Measurements from ENCODE around the gene UBQLN2. TPM values are rescaled to one million over a fixed set of nuclear protein-coding genes. Genes with fewer than 3 reads are reported as not detected.
A peak's percentile ranks its signal among the peaks of the same experiment; 100 is the strongest.
"Not testable (repeated sequence)": the region's sequence is repeated elsewhere in the genome, so short reads cannot be mapped to it uniquely, and the experiment has no call there.

The UBQLN2 gene
- total RNA-seq, 2 experiments from 2014 or later: 29.4 to 30.2 TPM

DNA sequence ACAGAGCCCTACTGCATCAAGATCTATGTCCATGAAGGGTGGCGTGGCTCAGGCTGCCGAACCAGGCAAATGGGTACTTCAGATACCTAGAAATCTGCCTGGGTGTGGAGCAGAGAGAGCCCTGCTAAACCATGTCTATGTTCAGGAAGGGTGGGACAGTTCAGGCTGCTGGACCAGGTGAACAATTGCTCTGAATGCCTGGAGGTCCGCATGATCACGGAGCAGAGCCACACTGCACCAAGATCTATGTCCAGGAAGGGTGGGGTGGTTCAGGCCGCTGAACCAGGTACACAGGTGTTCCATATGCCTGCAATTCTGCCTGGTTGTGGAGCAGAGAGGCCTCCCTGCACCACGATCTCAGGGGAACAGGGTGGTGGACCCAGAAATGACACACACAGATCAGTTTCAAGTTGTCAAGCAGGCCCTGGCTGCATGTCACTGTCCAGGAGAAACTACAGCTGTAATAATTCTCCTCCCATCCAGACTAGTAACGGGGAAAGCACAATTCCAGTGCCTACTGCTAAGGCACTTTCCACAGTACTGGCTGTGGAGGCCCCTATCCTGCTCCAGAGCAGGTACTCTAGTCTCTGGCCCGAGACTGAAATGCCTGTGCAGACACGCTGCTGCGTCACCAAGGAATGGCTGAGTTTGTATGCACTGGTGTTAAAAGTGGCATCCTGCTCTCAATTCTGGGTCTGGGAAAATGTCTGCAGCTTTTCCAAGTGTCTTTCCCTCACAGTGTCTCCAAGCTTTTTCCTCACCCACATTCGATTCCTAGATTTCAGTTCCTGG lies 25.2 kb downstream of the UBQLN2 start:
- Mint-ChIP-seq H3K27ac (peak overlapping the region; percentile 34), H3K4me1 (peaks cover 4% of the 10 kb centered on the region), H3K9me3 (peaks cover 12% of the 10 kb centered on the region), H3K27me3 (no peaks in the 10 kb centered on the region), H3K4me3 (no peak overlapping the region), H3K36me3 (peaks cover 46% of the 10 kb centered on the region)
- DNase-seq: no peak

DNA sequence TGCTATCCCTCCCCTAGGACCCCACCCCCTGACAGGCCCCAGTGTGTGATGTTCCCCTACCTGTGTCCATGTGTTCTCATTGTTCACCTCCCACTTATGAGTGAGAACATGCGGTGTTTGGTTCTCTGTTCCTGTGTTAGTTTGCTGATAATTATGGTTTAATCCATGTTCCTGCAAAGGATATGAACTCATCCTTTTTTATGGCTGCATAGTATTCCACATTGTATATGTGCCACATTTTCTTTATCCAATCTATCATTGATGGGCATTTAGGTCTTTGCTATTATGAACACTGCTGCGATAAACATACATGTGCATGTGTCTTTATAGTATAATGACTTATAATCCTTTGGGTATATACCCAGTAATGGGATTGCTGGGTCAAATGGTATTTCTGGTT lies 28.4 kb downstream of the UBQLN2 start:
- not testable (repeated sequence) for DNase-seq, H3K4me1 Mint-ChIP-seq, H3K27ac Mint-ChIP-seq, H3K27me3 Mint-ChIP-seq, H3K4me3 Mint-ChIP-seq
- Mint-ChIP-seq H3K36me3 (peaks cover 48% of the 10 kb centered on the region), H3K9me3 (peaks cover 26% of the 10 kb centered on the region)

DNA sequence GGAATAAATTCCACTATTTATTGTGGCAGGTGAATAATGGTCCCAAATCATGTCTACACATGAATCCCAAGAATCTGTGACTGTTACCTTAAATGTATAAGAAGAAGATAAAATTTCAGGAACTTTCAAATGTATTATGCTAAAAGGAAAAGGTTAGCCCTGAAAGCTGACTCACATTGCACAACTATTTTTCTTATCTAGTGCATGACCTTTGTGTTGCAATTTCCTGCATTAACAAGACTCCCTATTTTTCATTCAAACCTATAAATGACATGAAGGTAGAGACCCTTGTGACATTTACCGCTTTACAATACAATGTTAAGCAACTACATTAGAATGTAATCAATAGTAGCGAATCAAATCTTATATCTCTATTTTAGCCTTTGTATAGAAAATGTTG lies 36.7 kb downstream of the UBQLN2 start:
- no peaks in the 10 kb centered on the region for H3K27me3 Mint-ChIP-seq
- peaks cover 43% of the 10 kb centered on the region for H3K36me3 Mint-ChIP-seq
- H3K9me3 Mint-ChIP-seq: peaks cover 16% of the 10 kb centered on the region
- no peak for DNase-seq
- no peak overlapping the region for H3K4me3 Mint-ChIP-seq
- no peak overlapping the region for H3K27ac Mint-ChIP-seq
- H3K4me1 Mint-ChIP-seq: peaks cover 2% of the 10 kb centered on the region

DNA sequence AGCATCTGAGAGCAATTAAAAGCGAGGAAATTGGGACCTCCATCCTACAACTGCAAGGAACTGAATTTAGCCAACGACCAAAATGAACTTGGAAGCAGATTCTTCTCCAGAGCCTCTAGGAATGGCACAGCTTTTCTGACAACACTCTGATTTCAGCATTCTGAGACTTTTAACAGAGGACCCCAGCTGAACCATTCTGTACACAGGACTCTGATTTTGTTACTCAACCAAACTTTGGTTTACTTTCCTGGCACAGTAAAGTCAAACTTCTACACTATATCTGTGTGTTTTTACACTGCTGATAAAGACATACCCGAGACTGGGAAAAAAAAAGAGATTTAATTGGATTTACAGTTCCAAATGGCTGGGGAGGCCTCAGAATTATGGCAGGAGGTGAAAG lies 37.6 kb downstream of the UBQLN2 start:
- H3K4me1 Mint-ChIP-seq: peaks cover 2% of the 10 kb centered on the region
- peaks cover 13% of the 10 kb centered on the region for H3K9me3 Mint-ChIP-seq
- no peak overlapping the region for H3K4me3 Mint-ChIP-seq
- peaks cover 36% of the 10 kb centered on the region for H3K36me3 Mint-ChIP-seq
- H3K27me3 Mint-ChIP-seq: no peaks in the 10 kb centered on the region
- no peak overlapping the region for H3K27ac Mint-ChIP-seq
- no peak for DNase-seq

DNA sequence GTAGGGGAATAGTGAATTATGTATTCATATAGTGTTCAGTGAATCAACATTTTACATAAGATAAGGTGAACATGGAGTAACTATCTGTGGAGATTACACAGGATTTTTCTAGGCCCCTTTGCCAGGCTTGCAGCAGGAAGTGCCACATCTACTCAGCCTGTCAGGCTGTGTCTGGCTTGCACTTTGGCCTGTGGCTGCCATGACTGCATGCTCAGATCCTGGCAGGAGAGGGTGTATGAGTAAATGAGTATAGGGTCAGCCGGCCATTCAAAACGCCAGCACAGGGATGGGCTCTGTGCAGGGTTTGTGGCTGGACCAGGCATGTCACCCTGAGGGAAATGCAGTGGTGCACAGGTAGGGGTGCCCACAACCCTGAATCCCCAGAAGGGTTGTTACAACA lies 51.9 kb downstream of the UBQLN2 start:
- no peaks in the 10 kb centered on the region for H3K27me3 Mint-ChIP-seq
- H3K4me1 Mint-ChIP-seq: peaks cover 2% of the 10 kb centered on the region
- H3K27ac Mint-ChIP-seq: no peak overlapping the region
- DNase-seq: no peak
- H3K36me3 Mint-ChIP-seq: peaks cover 5% of the 10 kb centered on the region
- peaks cover 7% of the 10 kb centered on the region for H3K9me3 Mint-ChIP-seq
- H3K4me3 Mint-ChIP-seq: no peak overlapping the region

Other genes with a start within 250 kb of the UBQLN2 start
- 10 to 100 TPM; 43.9 to 50.0 TPM for gene NBDY, start 165.6 kb downstream of the UBQLN2 start, total RNA-seq

Data from activated naive CD8-positive, alpha-beta T cell treated with anti-CD3 and anti-CD28 coated beads for 36 hours (primary cell).